ELR (cell line): ENCODE data around the gene C1orf232.

Experiments
- DNase-seq: peaks from one replicate; pipeline ENCODE4 v3.0.0-alpha.2; 2015; ENCODE audit warnings: low read depth

C1orf232 gene

GRCh38 chr1:26124418-26125331 lies 44.1 kb downstream of the C1orf232 start:
- no peak for DNase-seq

- DNase-seq: peak; percentile 74
Observed at GRCh38 chr1:26122988-26123973, 45.5 kb downstream of the C1orf232 start.

GRCh38 chr1:26121854-26122773 lies 46.6 kb downstream of the C1orf232 start:
- DNase-seq: peak; percentile 43

GRCh38 chr1:26119892-26120608 lies 48.7 kb downstream of the C1orf232 start:
- no peak for DNase-seq

- no peak for DNase-seq
Observed at GRCh38 chr1:26114165-26114927, 54.4 kb downstream of the C1orf232 start.
